Suppressor macrophage (primary cell): ENCODE data around the gene EXO5.
"Not testable (repeated sequence)": the region's sequence is repeated elsewhere in the genome, so short reads cannot be mapped to it uniquely, and the experiment has no call there.

Source experiments
- DNase-seq, 4 experiments: peaks; one replicate each; pipeline ENCODE4 v3.0.0-alpha.2; 2020 to 2022

EXO5 gene

DNA sequence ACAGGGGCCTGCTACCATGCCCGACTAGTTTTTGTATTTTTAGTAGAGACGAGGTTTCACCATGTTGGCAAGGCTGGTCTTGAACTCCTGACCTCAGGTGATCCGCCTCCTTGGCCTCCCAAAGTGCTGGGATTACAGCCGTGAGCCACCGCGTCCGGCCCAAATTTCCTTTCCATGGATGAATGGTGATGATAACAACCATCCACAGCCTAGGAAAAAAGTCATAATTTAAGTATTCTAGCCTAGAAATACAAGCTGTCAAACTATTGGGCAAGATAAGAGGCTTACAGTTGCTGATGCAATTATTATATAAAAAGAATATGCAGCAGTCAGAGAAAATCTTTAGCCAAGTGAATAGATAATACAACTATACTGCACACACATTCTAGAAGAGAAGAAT lies 46.2 kb downstream of the EXO5 start:
- not testable (repeated sequence) for DNase-seq

DNA sequence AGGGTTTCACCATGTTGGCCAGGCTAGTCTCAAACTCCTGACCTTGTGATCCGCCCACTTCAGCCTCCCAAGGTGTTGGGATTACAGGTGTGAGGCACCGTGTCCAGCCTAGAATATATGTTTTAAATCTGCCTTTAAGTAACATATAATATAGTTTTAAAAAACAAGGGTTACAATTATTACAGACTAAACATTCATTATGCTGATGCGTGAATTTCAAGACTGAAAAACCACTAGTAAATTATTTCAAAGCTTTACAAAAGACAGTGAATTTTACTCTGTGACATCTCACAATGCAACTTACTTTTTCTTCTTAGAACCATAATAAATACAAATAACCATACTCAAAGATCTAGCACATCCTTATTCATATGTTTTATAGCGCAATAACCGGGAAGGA lies 47.6 kb downstream of the EXO5 start:
- no peak for DNase-seq

DNA sequence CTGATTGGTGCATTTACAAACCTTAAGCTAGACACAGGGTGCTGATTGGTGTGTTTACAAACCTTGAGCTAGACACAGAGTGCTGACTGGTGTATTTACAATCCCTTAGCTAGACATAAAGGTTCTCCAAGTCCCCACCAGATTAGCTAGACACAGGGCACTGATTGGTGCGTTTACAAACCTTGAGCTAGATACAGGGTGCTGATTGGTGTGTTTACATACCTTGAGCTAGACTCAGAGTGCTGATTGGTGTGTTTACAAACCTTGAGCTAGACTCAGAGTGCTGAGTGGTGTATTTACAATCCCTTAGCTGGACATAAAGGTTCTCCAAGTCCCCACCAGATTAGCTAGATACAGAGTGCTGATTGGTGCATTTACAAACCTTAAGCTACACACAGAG lies 49.7 kb downstream of the EXO5 start:
- DNase-seq = not testable (repeated sequence)

DNA sequence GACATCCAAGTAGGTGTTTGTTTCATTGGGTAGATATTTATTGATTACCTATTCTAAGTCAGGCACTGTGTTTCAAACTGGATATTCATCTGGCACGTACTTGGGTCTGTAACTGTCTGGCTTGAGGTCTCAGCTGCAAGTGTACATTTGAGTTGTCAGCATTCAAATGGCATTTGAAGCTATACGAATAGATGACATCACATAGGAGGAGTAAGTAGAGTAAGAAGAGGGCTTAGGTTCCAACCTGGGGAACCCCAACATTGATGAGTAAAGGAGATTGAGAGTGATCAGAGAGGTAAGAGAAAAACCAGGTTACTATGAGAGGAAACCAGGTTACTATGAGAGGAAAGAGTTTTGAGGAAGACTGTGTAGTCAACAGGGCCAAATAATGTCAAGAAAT lies 53.6 kb downstream of the EXO5 start:
- no peak for DNase-seq

DNA sequence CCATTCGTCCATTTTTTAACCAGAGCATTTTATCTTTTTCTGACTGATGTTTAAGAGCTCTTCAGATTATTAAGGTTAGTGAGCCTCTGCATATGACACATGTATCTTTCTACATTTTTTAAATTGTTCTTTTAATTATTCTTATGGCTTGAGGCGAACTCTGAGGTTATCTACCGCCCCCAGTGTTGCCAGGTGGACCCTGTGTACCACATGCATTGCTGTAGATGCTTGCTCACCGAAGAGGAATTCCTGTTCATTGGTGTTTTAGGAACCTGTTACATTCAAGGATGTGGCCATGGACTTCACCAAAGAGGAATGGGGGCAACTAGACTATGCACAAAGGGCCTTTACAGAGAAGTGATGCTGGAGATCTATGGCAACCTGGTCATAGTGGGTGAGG lies 54.7 kb downstream of the EXO5 start:
- DNase-seq = no peak

GRCh38 chr1:40564506-40564905 lies 55.9 kb downstream of the EXO5 start:
- DNase-seq = no peak

- peak in 2 of 4 experiments; percentile 7 to 10 for DNase-seq
Measured at GRCh38 chr1:40564913-40565312, 56.3 kb downstream of the EXO5 start.
